Measurements from ENCODE around the gene DNAH5.

The DNAH5 gene

DNA sequence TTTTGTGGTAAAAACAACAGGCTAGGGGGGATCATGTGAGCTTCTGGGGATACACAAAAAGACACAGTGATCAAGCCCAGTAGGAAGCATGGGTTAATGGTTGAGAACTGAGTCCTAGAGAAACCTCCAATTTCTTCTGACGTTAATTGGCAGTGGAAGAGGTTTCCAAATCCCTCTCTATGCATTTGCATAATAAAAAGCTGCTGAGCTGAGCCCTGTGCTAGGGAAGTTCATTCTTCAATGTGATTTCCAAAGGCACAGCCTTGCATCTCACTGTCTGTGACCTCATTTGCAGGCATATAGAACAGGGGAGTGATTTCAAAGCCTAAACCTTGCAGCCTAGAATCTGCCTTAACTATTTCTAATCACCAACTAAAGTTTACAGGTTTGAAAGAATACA lies 812 bp downstream of the DNAH5 start:
- no peak for DNase-seq (ENCODE audit: low read depth in 2 of 2)

DNA sequence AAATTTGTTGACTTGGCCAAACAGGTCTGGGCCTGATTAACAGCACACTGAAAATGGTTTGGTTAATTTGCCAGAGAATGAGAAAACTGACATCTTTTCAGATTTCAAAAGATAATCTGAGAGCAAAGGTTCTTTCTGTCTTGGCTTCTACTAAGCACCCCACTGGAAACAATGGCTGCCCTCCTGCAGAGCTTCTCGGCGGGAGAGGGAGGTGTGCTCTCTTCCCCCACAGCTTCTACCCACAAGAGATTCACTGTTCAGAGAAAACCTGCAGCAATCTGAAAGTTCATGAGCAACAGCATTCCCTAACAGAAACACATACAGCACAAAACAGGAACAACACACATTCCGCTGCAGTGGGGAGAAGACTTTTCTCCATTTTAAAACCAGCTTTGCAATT lies 3.0 kb downstream of the DNAH5 start:
- no peak for DNase-seq (ENCODE audit: low read depth in 2 of 2)

DNA sequence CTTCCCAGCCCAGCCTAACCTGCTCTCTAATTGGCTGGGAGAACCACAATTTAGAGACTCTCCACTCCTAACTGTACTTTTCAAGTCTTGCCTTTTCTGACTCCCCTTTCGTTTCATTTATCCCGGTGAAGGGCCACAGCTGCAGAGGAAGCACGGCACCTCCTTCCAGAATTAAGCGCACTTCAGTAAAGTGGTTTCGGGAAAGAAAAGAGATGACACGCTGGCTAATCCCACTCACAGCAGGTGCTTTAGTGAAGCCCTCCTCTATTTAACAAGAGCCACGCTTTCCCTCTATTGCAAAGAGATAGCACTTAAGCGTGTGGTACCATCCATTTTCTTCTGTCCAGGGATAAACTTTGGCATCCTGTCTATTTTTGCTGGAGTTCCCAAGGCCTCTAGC lies 4.8 kb downstream of the DNAH5 start:
- DNase-seq (ENCODE audit: low read depth in 2 of 2): no peak

DNA sequence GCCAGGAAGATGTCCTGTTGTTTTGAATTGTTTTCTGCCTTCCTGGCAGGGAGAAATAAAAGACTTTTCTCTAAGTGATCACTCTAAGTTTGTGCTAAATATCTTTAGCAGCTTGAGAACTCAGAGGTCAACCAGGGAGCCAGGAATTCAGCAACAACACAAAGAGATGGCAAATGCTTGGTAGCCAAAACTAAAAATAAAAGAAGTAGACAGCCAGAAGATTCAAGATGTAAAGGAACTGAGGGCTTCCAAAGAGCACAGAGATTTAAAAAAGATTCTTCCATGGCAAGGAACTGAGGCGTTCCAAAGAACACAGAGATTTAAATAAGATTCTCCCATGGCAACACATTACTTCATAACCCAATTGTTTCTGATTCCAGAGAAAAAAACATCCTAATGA lies 9.6 kb downstream of the DNAH5 start:
- DNase-seq (ENCODE audit: low read depth in 2 of 2): no peak

DNA sequence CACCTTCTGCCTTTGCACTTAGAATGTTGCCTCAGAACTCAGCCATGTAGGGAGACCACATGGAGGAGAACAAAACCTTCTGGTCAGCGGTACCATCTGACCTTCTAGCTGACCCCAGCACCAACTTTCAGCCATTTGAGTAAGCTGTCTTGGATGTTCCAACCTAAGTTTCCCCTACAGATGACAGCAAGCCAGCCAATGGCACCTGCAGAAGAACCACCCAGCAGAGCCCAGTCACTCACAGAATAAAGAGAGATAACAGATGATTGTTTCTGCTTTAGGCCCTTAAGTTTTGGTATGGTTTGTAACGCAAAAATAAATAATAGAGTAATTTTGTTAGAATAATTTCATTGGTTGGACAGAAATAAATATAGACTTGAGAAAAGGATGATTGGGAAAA lies 10.4 kb downstream of the DNAH5 start:
- no peak for DNase-seq (ENCODE audit: low read depth in 2 of 2)

DNA sequence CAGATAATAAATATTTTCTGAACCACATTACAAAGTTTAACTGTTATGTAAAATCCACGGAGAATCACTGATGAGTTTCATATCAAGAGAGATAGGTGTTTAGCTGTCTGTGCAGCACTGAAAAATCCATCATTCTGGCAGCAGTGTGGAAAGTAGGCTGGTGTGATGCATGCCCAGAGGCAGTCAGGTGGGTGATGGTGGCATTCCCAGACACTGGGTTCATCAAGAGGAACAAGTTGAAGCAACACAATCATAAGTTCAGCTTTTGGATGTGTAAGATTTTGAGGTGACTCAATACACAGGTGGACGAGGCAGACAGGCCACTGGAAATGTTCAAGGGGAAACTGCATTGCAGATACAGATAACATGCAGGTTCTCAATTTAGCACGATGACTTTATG lies 11.9 kb downstream of the DNAH5 start:
- DNase-seq (ENCODE audit: low read depth in 2 of 2): no peak

DNA sequence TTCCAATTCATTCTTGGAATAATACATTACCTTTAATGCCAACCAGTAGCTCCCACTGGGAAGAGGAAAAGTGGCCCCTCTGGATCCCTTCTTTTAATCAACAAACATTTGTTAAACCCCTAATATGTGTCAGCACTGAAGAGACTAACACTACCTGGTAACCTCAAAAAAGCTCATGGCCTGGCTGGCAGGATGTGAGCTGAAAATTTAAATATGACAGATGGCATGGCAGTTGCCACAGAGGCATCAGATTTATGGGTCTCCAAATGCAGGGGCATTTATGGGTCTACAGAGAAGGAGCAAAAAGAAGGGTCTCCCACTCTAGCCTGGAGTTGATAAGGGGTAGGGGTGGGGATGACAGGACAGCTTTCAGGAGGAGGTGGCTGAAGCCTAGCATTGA lies 12.5 kb downstream of the DNAH5 start:
- DNase-seq (ENCODE audit: low read depth in 2 of 2): no peak

DNA sequence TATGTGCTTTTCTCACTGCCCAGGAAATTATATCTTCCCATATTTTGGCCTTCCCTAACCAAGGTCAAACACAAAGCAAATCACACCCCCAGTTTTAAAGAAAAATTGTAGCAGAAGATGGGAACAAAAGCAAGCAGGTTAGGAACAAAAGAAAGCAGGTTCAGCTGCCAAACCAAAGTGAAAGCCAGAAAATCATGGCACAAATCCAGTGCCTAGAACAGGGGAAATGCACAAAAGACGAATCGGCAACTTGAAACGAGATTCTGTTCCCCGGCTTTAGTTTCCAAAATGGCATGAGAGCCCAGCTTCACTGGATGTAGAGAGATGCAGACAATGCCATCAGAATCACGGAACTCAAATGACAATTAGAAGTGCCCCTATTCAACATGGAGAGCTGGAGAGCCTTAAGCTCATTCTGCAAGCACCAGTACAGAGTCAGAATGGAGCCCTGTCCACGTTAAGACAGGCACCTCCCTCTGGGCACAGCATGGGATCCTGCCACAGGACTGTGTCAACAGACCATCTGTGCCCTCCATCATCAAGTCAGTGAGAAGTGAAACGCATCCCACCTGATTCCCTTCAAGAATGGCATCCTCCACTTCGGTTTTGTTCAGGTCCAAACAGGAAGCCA lies 13.8 kb downstream of the DNAH5 start:
- DNase-seq (ENCODE audit: low read depth in 2 of 2): no peak

DNA sequence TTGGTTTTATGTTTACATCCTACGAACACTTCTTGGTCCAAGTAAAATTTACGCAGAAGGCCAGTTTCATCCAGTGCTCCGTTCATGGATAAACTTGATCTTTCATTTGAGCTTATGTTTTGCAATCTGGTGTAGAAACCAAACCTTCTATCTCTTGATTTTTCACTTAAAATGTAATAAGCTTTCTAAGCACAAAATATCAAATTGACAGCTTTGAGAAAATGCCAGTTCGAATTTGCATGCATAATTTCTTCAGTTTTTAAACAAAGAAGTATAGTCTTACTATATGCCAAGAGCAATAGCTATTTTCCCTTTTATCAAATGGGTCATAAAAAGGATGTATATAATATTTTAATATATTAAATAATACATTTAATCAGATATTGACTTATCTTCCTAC lies 17.8 kb downstream of the DNAH5 start:
- no peak for DNase-seq (ENCODE audit: low read depth in 2 of 2)

DNA sequence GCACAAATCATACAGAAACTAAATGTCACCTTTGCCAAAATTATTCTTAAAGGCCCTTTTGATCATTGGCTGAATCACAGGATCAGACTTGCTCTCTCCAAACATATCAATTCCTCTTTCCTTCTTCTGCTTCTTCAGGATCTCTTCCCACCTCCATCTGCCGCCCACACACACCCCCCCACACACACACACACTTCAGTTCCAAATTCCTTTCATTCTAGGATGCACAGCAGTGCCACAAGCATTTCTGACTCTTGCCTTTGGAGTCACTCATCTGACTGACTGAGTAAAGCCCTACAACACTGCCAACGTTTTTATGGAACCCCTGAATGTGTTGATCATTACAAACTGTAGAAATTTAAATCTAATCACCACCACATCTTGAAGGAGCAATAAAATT lies 22.9 kb downstream of the DNAH5 start:
- DNase-seq (ENCODE audit: low read depth in 2 of 2): no peak

DNA sequence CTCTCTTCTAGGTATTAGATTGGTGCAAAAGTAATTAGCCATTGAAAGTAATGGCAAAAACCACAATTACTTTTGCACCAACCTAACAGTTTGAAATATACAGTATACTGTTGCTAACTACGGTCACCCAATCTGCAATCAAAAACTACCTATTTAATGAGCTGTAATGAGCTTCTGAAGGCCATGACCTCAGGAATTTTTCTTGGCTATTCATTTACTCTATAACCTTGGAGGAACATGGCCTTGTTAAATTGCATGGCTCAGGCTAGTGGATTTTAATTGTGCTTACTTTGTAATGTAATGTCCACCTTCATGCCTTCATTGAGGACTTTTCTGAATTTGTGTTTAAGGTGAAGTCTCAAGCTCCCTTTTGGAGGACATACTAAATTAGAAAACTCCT lies 24.7 kb downstream of the DNAH5 start:
- no peak for DNase-seq (ENCODE audit: low read depth in 2 of 2)

DNA sequence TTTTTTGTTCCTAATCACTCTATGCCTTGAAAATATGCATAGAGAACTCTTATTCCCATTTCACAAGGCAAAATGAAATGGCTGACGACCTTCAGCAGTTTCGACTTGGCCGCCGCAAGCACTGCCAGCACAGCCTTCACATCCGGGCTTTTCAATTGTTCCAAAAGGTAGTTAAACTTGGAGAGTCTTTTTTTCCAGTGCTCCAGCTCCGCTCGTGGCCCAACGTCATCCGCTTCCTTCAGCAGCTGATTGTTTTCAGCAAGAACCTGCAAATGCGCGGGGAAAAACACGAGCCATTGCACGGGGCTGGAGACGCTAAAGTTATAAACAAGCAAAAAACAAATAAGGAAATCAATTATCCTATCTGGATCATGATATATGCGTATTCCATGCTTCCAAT lies 25.4 kb downstream of the DNAH5 start:
- no peak for DNase-seq (ENCODE audit: low read depth in 2 of 2)

DNA sequence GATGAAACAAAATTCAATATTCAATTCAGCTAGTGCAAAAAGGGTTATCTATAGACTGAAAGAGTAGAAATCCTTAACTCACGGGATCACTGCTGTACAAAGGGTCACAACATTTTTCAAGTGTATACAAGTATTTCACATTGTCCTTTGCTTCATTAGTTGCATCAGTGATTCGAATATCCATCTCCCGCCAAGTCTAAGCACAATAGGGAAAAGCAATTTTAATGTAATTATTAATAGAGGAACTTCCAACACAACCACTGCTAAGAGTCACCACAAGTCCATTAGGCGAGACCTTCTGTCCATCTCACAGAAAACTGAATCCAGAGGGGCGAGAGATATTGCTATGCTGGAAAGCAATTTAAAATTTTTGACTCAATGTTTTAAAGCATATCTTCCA lies 27.4 kb downstream of the DNAH5 start:
- DNase-seq (ENCODE audit: low read depth in 2 of 2): no peak

DNA sequence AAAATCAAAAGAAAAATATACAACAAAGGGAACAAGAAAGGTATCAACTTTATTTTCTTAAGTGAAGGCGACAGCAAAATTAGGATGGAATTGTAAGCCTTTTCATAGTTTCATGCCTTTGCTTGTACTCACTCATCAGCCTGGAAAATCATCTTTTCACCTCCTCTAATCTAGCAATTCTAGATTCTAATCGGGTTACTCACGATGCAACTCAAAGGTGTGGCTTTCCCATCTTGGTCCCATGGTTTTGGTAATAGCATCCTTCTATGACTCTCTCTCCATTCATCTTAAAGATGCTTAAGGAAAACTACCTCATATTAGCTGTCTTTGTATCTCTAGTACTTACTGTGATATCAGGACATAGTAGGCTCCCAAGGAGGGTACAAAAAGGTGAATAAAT lies 30.5 kb downstream of the DNAH5 start:
- no peak for DNase-seq (ENCODE audit: low read depth in 2 of 2)

DNA sequence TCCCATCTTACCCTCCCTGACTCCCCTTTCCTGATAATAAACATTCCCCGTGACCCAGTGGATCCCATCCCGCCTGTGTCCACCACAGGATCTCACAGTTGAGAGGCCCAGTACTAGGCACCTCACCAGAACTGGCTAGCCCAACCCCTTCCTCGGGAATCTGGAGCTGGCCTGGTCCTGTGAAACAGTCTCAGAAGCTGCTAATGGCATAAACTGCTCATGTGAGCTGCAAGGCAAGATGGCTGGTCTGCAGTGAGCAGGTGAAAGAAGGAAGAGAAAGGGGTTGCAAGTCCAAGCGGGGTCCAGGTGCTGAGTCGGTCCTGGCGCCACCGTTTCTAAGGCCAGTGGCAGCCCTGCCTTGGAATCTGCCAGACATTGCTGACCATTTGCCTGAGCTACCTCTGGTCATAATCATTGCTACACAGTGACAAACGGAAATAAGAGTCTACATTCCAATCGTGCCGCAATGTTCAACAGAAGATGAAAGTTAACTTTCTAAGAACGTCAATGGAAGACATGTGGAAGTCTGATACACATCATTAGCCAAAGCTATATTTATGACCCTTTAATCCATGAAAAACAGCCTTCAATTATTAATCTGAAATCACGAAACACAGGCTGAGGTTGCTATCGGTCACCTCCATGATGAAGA lies 33.7 kb downstream of the DNAH5 start:
- no peak for DNase-seq (ENCODE audit: low read depth in 2 of 2)

DNA sequence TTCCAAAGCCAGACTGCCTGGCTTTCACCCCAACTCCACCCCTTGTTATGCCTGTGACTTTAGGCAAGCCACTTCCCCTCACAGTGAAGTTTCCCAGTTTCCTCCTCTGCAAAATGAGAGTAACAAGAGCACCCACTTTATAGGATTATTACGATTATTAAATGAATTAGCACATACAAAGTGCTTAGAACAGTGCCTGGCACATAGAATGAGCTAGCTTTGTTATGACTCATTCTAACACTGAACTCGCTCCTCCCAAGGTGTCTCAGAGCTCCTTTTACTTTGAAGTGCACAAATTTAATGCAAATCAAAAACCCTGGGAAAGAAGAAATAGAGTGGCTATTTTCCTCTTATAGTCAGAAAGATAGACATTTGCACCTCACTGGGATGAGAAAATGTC lies 34.3 kb downstream of the DNAH5 start:
- no peak for DNase-seq (ENCODE audit: low read depth in 2 of 2)

DNA sequence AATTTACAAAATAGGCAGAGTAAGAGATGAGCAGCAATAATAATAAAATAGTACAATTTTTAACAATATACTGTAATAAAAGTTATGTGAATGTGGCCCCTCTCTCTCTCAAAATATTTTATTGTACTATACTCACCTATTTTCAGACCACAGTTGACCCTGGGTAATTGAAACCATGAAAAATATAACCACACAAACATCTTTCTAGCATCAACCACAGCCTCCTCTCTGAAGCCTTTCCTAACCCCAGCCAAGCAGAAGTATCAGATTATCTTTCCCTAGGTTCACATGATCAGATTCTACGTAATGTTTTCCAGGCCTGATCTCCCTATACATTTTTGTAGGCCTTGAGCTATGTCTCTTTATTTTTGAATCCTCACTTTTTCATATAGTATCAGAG lies 35.2 kb downstream of the DNAH5 start:
- no peak for DNase-seq (ENCODE audit: low read depth in 2 of 2)

DNA sequence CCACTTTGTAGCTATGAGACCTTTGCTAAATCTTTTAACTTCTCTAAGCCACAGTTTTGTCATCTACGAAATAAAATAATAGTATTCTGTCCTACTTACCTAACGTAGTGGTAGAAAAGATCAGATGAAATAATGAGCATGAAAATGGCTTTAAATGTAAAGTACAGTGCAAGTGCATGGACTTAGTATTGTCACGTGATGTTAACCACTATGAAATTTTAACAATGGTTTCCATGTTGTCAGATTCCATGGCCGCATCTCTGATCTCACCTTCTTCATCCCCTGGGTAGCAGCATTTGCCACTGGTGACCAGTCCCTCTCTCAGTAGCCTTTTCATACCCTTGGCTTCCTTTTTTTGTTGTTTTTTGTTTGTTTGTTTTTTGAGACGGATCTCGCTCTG lies 45.9 kb downstream of the DNAH5 start:
- no peak for DNase-seq (ENCODE audit: low read depth in 2 of 2)

DNA sequence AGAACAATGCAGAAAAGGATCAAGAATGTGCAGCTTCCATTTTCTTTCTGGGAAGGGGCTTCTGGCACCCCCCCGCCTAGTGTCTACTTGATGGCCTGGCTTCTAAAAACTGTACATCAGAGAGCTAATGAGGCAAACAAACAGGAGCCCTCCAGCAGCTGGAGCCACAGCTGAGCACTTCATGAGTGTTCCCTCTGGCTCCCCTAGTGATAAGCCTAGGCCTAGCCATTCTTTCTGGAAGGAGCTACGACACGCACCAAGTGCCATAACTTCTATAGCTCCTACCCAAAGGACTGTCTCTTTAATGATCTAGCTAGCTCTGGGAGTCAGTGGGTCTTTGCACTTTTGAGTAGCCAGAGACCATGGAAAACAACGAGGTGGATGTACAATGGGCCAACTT lies 66.1 kb downstream of the DNAH5 start:
- DNase-seq (ENCODE audit: low read depth in 2 of 2): no peak

DNA sequence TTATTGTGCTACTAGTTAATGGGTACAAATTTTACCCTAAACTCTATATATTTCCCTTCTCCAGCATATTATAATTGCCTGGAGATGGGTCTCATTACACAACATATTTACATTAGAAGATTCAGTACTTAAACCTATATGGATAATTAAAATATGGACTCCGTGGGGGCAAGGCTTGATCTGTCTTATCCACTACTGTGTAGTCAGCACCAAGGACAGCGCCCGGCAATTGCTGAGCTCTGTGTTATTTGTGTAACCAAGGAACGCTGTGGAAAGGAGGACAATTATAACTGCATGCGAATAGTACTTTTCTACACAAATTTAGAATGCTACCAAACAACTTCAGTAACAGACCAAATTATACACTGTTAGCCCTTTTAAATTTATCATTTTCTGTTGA lies 77.7 kb downstream of the DNAH5 start:
- no peak for DNase-seq (ENCODE audit: low read depth in 2 of 2)

DNA sequence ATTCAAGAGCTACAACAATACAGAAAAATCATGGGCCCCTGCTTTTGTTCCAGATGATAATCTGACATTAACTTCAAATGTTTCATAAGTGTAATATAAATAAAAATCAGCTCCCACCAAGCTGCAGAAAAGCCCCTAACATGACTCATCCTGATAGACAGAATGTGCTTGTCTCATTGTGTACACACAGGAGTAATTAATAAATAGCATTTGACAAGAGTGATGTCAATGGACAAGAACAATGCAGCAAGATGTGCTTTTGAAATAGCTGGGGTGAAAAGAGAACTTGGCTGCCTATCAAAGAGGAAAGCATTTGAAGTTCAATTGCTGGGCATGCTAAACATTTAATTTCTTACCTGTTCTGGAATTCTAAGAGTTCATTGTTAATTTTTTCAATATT lies 79.2 kb downstream of the DNAH5 start:
- no peak for DNase-seq (ENCODE audit: low read depth in 2 of 2)

DNA sequence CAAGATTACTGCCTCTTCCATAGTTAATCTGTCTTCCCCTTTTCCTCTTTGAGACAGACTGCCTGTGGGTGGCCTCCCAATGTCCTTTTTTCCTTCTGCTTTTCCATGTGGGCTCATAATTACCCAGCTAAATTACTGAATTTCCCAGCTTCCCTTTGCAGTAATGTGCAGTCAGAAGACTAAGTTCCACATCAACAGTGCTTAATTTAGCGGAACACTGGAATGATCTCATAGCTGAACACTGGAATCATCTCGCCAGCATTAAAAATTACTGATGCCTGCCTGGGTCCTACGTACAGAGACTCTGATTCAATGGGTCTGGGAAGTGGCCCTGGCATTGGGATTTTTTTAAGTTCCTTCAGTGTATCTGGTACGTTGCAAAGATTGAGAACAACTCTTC lies 84.3 kb downstream of the DNAH5 start:
- DNase-seq (ENCODE audit: low read depth in 2 of 2): no peak

DNA sequence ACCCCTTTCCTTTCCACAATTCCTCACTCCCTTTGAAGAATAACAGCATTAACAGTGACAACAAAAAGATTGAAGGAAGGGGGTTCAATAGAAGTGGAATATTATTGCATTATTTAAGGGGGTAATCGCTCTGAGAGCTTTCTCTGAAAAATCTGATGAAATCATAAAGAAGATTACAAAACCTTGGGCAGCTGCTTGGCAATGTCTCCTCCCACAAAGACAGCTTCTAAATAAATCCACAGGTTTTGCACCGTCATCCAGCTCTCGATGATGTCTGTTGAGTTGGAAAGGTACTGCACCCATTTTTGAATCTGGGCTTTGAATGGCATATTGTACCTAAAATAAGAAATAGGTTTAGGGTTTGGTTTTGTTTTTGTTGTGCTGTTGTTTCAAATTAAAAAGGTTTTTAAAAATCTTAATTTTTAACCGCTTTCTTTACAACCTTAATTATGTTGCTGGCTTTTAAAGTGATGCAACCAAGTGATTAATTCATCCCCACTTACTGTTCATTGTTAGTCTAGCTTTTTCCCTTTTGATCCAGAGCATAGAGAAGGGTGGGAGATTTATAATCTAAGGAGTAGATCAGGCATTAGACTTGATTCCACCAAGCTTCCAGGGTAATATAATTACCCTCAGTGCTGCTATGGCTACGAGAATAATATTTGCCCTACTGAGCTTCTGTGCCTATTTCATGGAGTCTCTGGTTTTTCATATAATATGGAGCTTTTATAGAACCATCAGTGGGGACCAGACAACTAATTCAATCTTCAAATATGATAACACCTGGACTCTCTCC lies 85.0 kb downstream of the DNAH5 start:
- no peak for DNase-seq (ENCODE audit: low read depth in 2 of 2)
